Measurements from ENCODE around the gene SAMD1.

Gene SAMD1

DNA sequence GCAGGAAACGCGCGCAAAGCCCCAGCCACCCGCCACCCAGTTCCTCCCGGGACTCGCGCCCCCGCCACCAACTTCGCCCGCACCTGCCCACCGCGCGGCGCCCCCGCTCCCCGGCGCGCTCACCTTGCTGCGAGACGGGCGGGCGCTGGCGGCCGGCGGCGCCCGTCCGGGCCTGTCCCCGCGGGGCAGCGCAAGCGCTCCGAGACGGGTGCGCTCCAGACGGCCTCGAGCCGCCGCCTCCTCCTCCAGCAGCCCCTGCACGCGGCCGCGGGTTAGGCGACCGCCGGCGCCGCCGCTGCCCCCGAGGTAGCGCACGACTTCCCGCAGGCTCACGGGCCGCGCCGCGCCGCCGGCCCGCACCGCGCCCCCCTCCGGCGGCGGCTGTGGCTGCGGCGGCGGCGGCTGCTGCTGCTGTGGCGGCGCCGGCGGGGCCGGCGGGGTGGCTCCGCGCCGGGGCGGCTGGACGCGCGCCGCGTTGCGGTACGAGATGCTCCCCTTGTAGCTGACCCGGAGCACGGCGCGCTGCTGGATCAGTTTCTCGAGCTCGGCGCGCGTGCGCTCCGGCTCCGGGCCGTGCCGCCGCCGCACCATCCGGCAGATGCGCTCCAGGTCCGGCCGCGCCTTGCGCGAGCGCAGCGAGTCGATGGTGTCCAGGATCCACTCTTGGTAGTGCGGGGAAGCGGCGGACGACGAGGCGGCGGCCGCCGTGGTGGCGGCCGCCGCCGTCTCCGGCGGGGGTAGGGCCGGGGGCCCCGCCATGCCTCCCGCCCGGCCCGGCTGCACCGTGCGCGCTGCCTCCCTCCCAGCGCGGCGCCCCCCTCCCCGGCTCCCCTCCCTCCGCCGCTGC lies 666 bp downstream of the SAMD1 start:
- peak in 1 of 2 donors; percentile 24 for DNase-seq (ENCODE audit: low read depth in 1 of 2, low spot score in 1 of 2)

- DNase-seq (ENCODE audit: low read depth in 1 of 2, low spot score in 1 of 2) = peak in 1 of 2 donors; percentile 4
Observed at GRCh38 chr19:14089412-14089661, 1.2 kb downstream of the SAMD1 start.

DNA sequence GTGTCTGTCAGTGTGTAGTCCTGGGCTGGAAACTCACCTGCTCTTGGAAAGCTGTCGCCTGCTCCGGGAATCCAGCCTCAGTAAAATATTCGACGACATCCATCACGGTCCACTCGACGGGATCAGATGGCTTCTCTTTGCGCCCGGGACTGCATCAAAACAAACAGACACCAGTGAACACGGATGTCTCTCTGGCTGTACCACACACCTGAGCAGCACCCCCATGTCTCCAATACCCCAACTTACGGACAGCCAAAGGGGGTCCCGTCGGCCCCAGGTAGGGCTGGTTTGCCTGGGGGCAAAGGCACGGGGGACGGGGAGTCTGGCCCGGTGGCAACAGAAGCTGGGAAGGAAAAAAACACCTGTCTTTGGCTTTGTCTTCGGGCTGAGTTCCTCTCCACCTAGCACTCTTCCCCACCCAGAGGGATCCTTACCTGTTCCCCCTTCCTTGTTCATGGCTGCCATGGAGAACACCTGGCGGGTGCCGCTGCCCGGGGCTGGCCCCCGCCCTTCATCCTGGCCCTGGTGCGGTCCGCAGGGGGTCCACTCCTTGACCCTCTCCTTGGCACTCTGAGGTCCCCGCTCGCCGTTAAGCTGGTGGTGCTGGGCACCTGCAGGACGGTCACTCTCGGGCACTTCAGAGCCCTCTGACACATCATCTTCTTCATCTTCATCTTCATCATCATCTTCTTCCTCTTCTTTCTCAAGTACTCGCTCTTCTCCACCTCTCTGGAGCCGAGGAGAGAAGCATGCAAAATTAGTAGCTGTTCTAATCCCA lies 1.7 kb downstream of the SAMD1 start:
- DNase-seq (ENCODE audit: low read depth in 1 of 2, low spot score in 1 of 2) = no peak

GRCh38 chr19:14086098-14086497 lies 4.5 kb downstream of the SAMD1 start:
- DNase-seq (ENCODE audit: low read depth in 1 of 2, low spot score in 1 of 2) = no peak

DNA sequence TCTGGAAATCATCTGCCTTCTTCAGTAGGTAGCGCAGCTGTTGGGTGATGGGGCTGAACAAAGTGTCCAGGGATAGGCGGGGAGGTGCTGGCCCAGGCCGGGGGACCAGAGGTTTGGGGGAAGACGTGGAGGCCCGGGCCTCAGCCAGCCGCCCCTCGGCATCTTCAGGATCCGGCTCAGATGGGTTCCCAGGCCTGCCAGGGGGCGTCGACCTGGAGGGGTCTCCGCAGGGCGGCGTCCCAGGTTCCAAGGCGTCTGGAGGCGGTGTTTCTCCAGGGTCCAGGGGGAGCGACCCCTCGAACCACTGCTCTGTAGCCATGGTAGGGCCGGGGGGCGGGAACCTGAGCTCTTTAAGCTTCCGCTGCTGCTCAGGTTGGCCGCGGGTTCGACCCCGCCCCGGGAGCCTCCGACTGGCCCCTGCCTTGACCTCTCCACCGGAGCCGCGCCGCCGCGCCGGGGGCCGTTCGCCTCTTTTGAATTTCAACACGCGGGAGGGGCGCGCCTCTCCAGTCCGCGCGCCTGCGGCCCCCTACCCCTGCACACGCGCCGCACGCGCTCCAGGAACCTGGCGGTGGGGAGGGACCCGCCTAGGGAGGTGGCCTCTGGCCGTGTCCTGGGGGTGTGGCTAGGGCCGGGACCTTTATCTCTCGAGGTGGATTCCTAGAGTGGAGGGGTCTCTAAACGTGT lies 5.1 kb downstream of the SAMD1 start, which contains the start of gene C19orf67:
TSS of gene C19orf67 (minus strand) at position 475 of the 687 bp plus-strand sequence. CDS start at position 319, 156 bp downstream.
- DNase-seq (ENCODE audit: low read depth in 1 of 2, low spot score in 1 of 2) = no peak

- DNase-seq (ENCODE audit: low read depth in 1 of 2, low spot score in 1 of 2) = no peak
Observed at GRCh38 chr19:14082675-14082960, 7.9 kb downstream of the SAMD1 start.

- no peak for DNase-seq (ENCODE audit: low read depth in 1 of 2, low spot score in 1 of 2)
Observed at GRCh38 chr19:14081797-14082674, 8.5 kb downstream of the SAMD1 start.

- peak; percentile 98 to 100 for DNase-seq (ENCODE audit: low read depth in 1 of 2, low spot score in 1 of 2)
Observed at GRCh38 chr19:14080887-14081796, 9.4 kb downstream of the SAMD1 start.

DNA sequence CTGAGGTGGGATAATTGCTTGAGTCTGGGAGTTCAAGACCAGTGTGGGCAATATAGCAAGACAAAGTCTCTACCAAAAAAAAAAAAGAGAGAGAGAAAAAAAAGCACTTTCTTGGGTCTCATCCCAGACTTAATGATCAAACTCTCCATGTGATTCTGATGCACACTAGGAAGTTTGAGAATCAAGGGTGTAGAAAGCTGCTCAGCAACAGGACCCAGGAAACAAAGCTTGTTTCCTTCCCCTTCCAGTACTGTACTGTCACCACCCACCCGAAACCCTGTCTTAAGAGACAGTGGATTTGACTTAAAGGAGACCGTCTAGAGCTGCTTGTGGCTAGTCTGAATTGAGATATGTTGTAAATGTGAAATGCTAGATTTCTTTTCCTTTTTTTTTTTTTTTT lies 12.1 kb downstream of the SAMD1 start:
- DNase-seq (ENCODE audit: low read depth in 1 of 2, low spot score in 1 of 2) = no peak

GRCh38 chr19:14073925-14074838 lies 16.4 kb downstream of the SAMD1 start:
- DNase-seq (ENCODE audit: low read depth in 1 of 2, low spot score in 1 of 2) = no peak

DNA sequence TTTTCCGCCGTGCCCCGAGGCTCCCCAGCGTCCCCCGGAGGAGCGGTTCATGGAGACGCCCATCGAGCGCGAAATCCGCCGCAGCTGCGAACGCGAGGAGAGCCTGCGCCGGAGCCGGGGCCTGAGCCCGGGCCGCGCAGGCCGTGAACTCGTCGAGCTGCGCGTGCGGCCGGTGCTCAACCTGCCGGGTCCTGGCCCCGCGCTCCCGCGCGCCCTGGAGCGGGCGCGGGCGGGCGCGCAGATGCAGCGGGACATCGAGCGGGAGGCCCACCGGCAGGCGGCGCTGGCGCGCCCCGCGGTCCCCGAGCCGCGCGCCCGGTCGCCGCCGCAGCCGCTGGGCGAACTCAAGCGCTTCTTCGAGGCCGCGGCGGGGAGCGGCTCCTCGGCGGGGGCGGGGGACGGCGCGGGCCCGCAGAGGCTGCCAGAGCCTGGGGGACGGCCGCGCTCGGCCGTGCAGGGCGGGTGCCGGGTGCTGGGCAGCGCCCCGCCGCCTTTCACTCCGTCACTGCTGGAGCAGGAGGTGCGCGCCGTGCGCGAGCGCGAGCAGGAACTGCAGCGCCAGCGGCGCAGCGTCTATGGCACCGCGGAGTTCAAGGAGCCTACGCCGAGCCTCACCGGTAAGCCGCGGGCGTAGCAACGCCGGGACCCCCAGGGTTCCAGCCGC lies 17.2 kb downstream of the SAMD1 start:
- peak; percentile 41 to 64 for DNase-seq (ENCODE audit: low read depth in 1 of 2, low spot score in 1 of 2)

GRCh38 chr19:14072535-14073260 lies 17.9 kb downstream of the SAMD1 start, which contains the start of gene MISP3:
TSS of gene MISP3 (plus strand) at chr19:14072786. CDS start at chr19:14073310, 524 bp downstream.
- no peak for DNase-seq (ENCODE audit: low read depth in 1 of 2, low spot score in 1 of 2)

DNA sequence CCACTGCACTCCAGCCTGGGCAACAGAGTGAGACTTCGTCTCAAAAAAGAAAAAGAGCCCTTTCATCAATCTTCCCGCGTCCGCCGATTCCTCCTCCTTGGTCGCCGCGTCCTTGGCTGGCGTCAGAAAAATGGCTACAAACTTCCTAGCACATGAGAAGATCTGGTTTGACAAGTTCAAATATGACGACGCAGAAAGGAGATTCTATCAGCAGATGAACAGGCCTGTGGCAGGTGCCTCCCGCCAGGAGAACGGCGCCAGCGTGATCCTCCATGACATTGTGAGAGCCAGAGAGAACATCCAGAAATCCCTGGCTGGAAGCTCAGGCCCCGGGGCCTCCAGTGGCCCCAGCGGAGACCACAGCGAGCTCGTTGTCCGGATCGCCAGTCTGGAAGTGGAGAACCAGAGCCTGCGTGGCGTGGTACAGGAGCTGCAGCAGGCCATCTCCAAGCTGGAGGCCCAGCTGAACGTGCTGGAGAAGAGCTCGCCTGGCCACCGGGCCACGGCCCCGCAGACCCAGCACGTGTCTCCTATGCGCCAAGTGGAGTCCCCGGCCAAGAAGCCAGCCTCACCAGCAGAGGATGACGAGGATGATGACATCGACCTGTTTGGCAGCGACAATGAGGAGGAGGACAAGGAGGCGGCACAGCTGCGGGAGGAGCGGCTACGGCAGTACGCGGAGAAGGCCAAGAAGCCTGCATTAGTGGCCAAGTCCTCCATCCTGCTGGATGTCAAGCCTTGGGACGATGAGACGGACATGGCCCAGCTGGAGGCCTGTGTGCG lies 20.1 kb downstream of the SAMD1 start:
- no peak for DNase-seq (ENCODE audit: low read depth in 1 of 2, low spot score in 1 of 2)

GRCh38 chr19:14066134-14066533 lies 24.4 kb downstream of the SAMD1 start:
- no peak for DNase-seq (ENCODE audit: low read depth in 1 of 2, low spot score in 1 of 2)

GRCh38 chr19:14063105-14063504 lies 27.4 kb downstream of the SAMD1 start:
- DNase-seq (ENCODE audit: low read depth in 1 of 2, low spot score in 1 of 2) = no peak

DNA sequence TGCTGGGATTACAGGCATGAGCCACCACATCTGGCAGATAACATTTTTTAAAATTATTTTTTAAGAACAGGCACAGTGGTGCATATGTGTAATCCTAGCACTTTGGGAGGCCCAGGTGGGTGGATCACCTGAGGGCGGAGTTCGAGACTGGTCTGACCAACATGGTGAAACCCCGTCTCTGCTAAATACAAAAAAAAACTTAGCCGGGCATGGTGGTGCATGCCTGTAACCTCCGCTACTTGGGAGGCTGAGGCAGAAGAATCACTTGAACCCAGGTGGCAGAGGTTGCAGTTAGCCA lies 28.0 kb downstream of the SAMD1 start:
- no peak for DNase-seq (ENCODE audit: low read depth in 1 of 2, low spot score in 1 of 2)
